GM19328 (cell line): ENCODE data around the gene DCST1.

ENCODE experiments used
- ATAC-seq: cut with Tn5 transposase; IDR thresholded peaks from one replicate; pipeline ENCODE4 v1.9.1; 2021; ENCODE audit warnings: mild to moderate bottlenecking, moderate library complexity; ENCODE audit not compliant: unreplicated experiment

Gene DCST1

GRCh38 chr1:155012026-155012546 lies 21.5 kb upstream of the DCST1 start:
- no peak for ATAC-seq

- ATAC-seq: no peak
Observed at GRCh38 chr1:155012776-155013602, 20.6 kb upstream of the DCST1 start.

- no peak for ATAC-seq
Observed at GRCh38 chr1:155013632-155014031, 20.0 kb upstream of the DCST1 start.

GRCh38 chr1:155014709-155015508 lies 18.7 kb upstream of the DCST1 start:
- ATAC-seq: no peak

- no peak for ATAC-seq
Observed at GRCh38 chr1:155015527-155016230, 17.9 kb upstream of the DCST1 start.

- no peak for ATAC-seq
Observed at GRCh38 chr1:155016231-155016831, 17.3 kb upstream of the DCST1 start.

GRCh38 chr1:155017041-155017945 lies 16.3 kb upstream of the DCST1 start:
- ATAC-seq: peak; percentile 84

- no peak for ATAC-seq
Observed at GRCh38 chr1:155017946-155018316, 15.7 kb upstream of the DCST1 start.

GRCh38 chr1:155018617-155019348 lies 14.8 kb upstream of the DCST1 start:
- ATAC-seq: no peak

- ATAC-seq: no peak
Observed at GRCh38 chr1:155019377-155020245, 14.0 kb upstream of the DCST1 start.

GRCh38 chr1:155022136-155022926 lies 11.3 kb upstream of the DCST1 start:
- no peak for ATAC-seq

- ATAC-seq: no peak
Observed at GRCh38 chr1:155022927-155023236, 10.7 kb upstream of the DCST1 start.

GRCh38 chr1:155023627-155024026 lies 10.0 kb upstream of the DCST1 start:
- no peak for ATAC-seq

- no peak for ATAC-seq
Observed at GRCh38 chr1:155024315-155024714, 9.3 kb upstream of the DCST1 start.

- ATAC-seq: no peak
Observed at GRCh38 chr1:155026154-155026553, 7.5 kb upstream of the DCST1 start.

GRCh38 chr1:155026588-155026987 lies 7.0 kb upstream of the DCST1 start:
- no peak for ATAC-seq

- ATAC-seq: no peak
Observed at GRCh38 chr1:155029513-155030242, 3.9 kb upstream of the DCST1 start.
